ENCODE measurements around the gene MICAL2. TPM values are rescaled to one million over a fixed set of nuclear protein-coding genes. Genes with fewer than 3 reads are reported as not detected.

The MICAL2 gene
- polyA plus RNA-seq, 4 donors, result 15.9 to 41.1 (median 25.6) TPM

DNA sequence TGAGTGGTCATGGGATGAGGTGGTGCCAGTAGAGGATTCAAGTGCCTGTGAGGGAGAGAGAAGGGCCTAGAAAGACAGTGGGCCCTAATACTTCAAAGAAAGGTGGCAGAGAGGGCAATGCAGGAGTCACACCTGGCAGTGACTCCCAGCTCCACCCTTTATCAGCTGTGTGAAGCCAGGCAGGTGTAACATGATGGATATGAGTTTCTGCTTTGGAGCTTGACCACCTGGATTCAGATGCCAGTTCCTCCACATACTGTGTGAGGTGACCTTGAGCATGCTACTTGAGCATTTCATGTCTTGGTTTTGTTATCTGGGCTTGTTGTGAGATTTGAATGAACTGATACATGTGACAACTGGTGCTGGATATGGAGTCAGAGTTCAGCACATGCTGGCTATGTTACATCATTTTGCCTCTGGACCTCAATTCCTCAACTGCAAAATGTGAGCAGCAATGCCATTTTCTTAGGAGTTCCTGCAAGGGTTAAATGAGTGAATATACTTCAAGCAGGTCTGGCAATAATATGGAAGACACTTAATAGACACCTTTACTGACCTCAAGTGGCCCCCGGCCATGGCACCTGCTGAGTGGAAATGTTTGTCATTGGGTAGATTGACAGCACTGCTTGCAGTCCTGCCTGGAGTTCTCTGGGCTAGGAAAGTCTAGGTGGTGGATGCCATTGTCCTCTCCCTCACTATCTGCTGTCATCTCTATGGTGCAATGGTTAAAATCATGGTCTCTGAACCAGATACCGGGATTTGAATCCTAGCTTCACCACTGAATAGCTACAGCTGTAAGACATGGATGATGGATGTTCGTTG lies 83.3 kb downstream of the MICAL2 start:
- Histone ChIP-seq H3K4me3 (ENCODE audit: low read depth in 1 of 3, low read length in 3 of 3) (no peak overlapping the region), H3K4me1 (ENCODE audit: control insufficient read depth in 3 of 3, insufficient read depth in 2 of 3, low read depth in 1 of 3, low read length in 2 of 3) (peaks cover 0 to 4% (median 3%) of the 10 kb centered on the region in 3 donors), H3K27me3 (ENCODE audit: control insufficient read depth in 3 of 3, insufficient read depth in 3 of 3, low read length in 3 of 3) (no peaks in the 10 kb centered on the region), H3K9me3 (ENCODE audit: control insufficient read depth in 2 of 2, insufficient read depth in 1 of 2, low read depth in 1 of 2, low read length in 1 of 2) (no peaks in the 10 kb centered on the region), H3K27ac (ENCODE audit: low read depth in 1 of 3, low read length in 2 of 3) (no peak overlapping the region), H3K36me3 (ENCODE audit: control insufficient read depth in 3 of 3, insufficient read depth in 2 of 3, low read depth in 1 of 3, low read length in 3 of 3) (peaks cover 0 to 12% (median 6%) of the 10 kb centered on the region in 3 donors)
- DNase-seq, result no peak
- no peak for FAIRE-seq
- WGBS, 3 donors, result 93 to 99% (median 95%) methylated on average over 3 of the region's 3 CpGs

DNA sequence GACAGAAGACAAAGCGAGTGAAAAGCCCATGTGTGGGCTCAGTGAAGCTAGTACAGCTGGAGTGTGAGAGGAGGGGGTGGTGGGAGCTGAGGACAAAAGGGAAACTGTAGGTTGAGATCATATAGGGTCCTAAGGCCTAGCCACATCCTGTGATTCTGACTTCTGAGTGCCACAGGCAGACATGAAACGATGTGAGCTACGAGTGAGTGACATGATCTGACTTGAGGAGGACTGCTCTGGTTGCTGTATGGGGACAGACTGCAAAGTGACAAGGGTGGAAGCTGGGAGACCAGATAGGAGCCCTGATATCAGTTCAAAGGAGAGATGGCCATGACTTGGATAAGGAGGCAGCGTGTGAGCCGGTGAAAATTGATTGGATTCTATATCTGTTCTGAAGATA lies 85.4 kb downstream of the MICAL2 start:
- 72 to 86% (median 73%) methylated on average over 5 of the region's 5 CpGs for WGBS, 3 donors
- Histone ChIP-seq H3K36me3 (ENCODE audit: control insufficient read depth in 3 of 3, insufficient read depth in 2 of 3, low read depth in 1 of 3, low read length in 3 of 3) (peaks cover 0 to 10% (median 3%) of the 10 kb centered on the region in 3 donors), H3K27ac (ENCODE audit: low read depth in 1 of 3, low read length in 2 of 3) (peak overlapping the region in 2 of 3 donors; percentile 46 to 80), H3K27me3 (ENCODE audit: control insufficient read depth in 3 of 3, insufficient read depth in 3 of 3, low read length in 3 of 3) (no peaks in the 10 kb centered on the region), H3K4me3 (ENCODE audit: low read depth in 1 of 3, low read length in 3 of 3) (peak overlapping the region in 1 of 3 donors; percentile 17), H3K4me1 (ENCODE audit: control insufficient read depth in 3 of 3, insufficient read depth in 2 of 3, low read depth in 1 of 3, low read length in 2 of 3) (peaks cover 4 to 23% (median 4%) of the 10 kb centered on the region in 3 donors), H3K9me3 (ENCODE audit: control insufficient read depth in 2 of 2, insufficient read depth in 1 of 2, low read depth in 1 of 2, low read length in 1 of 2) (no peaks in the 10 kb centered on the region)
- DNase-seq (peak in 1 of 2 donors; percentile 45), FAIRE-seq (no peak)

DNA sequence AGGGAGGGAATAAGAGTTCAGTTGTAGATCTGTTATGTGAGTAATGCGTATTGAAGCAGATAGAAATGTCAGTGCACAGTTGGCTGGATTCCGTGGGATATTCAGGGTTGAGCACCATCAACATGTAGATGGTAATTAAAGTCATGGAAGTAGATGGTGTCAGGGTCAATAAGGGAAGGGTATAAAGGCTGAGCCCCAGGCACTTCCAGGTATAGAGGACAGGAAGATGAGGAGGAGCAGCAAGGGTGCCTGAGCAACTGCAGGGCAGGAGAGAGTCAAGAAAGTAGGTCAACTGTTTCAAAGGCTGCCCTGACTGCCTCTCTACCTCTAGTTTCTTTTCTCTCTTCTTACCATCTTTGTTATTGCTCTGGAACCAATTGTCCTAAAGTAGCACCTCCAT lies 85.9 kb downstream of the MICAL2 start:
- no peaks in the 10 kb centered on the region for H3K9me3 ChIP-seq (ENCODE audit: control insufficient read depth in 2 of 2, insufficient read depth in 1 of 2, low read depth in 1 of 2, low read length in 1 of 2)
- H3K4me1 ChIP-seq (ENCODE audit: control insufficient read depth in 3 of 3, insufficient read depth in 2 of 3, low read depth in 1 of 3, low read length in 2 of 3), result peaks cover 4 to 29% (median 5%) of the 10 kb centered on the region in 3 donors
- FAIRE-seq (no peak), DNase-seq (no peak)
- H3K27me3 ChIP-seq (ENCODE audit: control insufficient read depth in 3 of 3, insufficient read depth in 3 of 3, low read length in 3 of 3), result no peaks in the 10 kb centered on the region
- WGBS, 3 donors, result 69 to 92% (median 82%) methylated on average over 2 of the region's 2 CpGs
- peaks cover 0 to 10% (median 3%) of the 10 kb centered on the region in 3 donors for H3K36me3 ChIP-seq (ENCODE audit: control insufficient read depth in 3 of 3, insufficient read depth in 2 of 3, low read depth in 1 of 3, low read length in 3 of 3)
- peak overlapping the region in 1 of 3 donors; percentile 21 for H3K4me3 ChIP-seq (ENCODE audit: low read depth in 1 of 3, low read length in 3 of 3)
- peak overlapping the region in 2 of 3 donors; percentile 25 to 80 for H3K27ac ChIP-seq (ENCODE audit: low read depth in 1 of 3, low read length in 2 of 3)

GRCh38 chr11:12196872-12197271 lies 86.5 kb downstream of the MICAL2 start:
- Histone ChIP-seq H3K27ac (ENCODE audit: low read depth in 1 of 3, low read length in 2 of 3) (peak overlapping the region in 2 of 3 donors; percentile 25 to 80), H3K9me3 (ENCODE audit: control insufficient read depth in 2 of 2, insufficient read depth in 1 of 2, low read depth in 1 of 2, low read length in 1 of 2) (no peaks in the 10 kb centered on the region), H3K27me3 (ENCODE audit: control insufficient read depth in 3 of 3, insufficient read depth in 3 of 3, low read length in 3 of 3) (no peaks in the 10 kb centered on the region), H3K4me1 (ENCODE audit: control insufficient read depth in 3 of 3, insufficient read depth in 2 of 3, low read depth in 1 of 3, low read length in 2 of 3) (peaks cover 4 to 32% (median 5%) of the 10 kb centered on the region in 3 donors), H3K4me3 (ENCODE audit: low read depth in 1 of 3, low read length in 3 of 3) (peak overlapping the region in 1 of 3 donors; percentile 21), H3K36me3 (ENCODE audit: control insufficient read depth in 3 of 3, insufficient read depth in 2 of 3, low read depth in 1 of 3, low read length in 3 of 3) (peaks cover 0 to 10% (median 3%) of the 10 kb centered on the region in 3 donors)
- DNase-seq, result no peak
- no peak for FAIRE-seq

- Histone ChIP-seq H3K9me3 (ENCODE audit: control insufficient read depth in 2 of 2, insufficient read depth in 1 of 2, low read depth in 1 of 2, low read length in 1 of 2) (no peaks in the 10 kb centered on the region), H3K36me3 (ENCODE audit: control insufficient read depth in 3 of 3, insufficient read depth in 2 of 3, low read depth in 1 of 3, low read length in 3 of 3) (peaks cover 0 to 10% (median 3%) of the 10 kb centered on the region in 3 donors), H3K27me3 (ENCODE audit: control insufficient read depth in 3 of 3, insufficient read depth in 3 of 3, low read length in 3 of 3) (no peaks in the 10 kb centered on the region), H3K4me3 (ENCODE audit: low read depth in 1 of 3, low read length in 3 of 3) (no peak overlapping the region), H3K27ac (ENCODE audit: low read depth in 1 of 3, low read length in 2 of 3) (peak overlapping the region in 1 of 3 donors; percentile 11), H3K4me1 (ENCODE audit: control insufficient read depth in 3 of 3, insufficient read depth in 2 of 3, low read depth in 1 of 3, low read length in 2 of 3) (peaks cover 4 to 32% (median 5%) of the 10 kb centered on the region in 3 donors)
- 60 to 72% (median 61%) methylated on average over 8 of the region's 8 CpGs for WGBS, 3 donors
- DNase-seq, result peak in 1 of 2 donors; percentile 35
- no peak for FAIRE-seq
These were observed 88.1 kb downstream of the MICAL2 start for GRCh38 chr11:12198251-12199222.

DNA sequence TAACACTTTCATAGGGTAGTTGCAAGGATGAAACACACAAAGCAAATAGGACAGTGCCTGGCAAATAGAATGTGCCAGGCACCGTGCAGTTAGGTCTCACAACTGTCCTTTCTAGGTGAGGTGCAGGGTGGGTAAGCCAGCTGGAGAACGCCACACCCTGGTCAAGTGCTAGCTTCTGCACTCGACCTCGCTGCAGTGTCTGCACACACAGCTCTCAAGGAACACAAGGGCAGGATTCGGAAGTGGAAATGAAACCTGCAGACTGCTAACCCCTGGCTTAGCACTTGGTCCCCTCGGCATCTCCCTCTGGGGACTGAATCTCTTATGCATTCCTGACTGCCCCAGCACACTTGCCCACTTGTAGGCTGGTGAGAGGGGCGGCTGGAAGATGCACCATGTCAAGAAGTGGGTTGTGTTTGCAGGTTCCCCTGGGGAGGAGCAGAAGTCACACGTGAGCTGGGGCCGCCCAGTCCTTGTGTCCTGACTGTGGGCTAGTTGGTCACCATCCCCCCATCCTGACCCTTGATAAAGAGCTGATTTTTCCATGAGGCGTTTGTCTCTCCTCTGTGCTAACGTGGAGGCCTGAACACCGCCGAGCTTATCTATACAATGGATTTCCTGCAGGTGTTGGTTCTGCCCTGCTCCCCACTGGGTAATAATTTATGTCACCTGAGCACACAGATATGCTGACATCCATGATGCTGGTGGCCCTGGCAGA lies 89.0 kb downstream of the MICAL2 start:
- WGBS, 3 donors, result 24 to 58% (median 27%) methylated on average over 13 of the region's 13 CpGs
- H3K27ac ChIP-seq (ENCODE audit: low read depth in 1 of 3, low read length in 2 of 3), result peak overlapping the region in 2 of 3 donors; percentile 9 to 11
- FAIRE-seq (no peak), DNase-seq (peak; percentile 56 to 58)
- H3K36me3 ChIP-seq (ENCODE audit: control insufficient read depth in 3 of 3, insufficient read depth in 2 of 3, low read depth in 1 of 3, low read length in 3 of 3), result peaks cover 0 to 17% (median 4%) of the 10 kb centered on the region in 3 donors
- H3K4me1 ChIP-seq (ENCODE audit: control insufficient read depth in 3 of 3, insufficient read depth in 2 of 3, low read depth in 1 of 3, low read length in 2 of 3), result peaks cover 4 to 32% (median 5%) of the 10 kb centered on the region in 3 donors
- no peaks in the 10 kb centered on the region for H3K9me3 ChIP-seq (ENCODE audit: control insufficient read depth in 2 of 2, insufficient read depth in 1 of 2, low read depth in 1 of 2, low read length in 1 of 2)
- H3K4me3 ChIP-seq (ENCODE audit: low read depth in 1 of 3, low read length in 3 of 3), result no peak overlapping the region
- no peaks in the 10 kb centered on the region for H3K27me3 ChIP-seq (ENCODE audit: control insufficient read depth in 3 of 3, insufficient read depth in 3 of 3, low read length in 3 of 3)

DNA sequence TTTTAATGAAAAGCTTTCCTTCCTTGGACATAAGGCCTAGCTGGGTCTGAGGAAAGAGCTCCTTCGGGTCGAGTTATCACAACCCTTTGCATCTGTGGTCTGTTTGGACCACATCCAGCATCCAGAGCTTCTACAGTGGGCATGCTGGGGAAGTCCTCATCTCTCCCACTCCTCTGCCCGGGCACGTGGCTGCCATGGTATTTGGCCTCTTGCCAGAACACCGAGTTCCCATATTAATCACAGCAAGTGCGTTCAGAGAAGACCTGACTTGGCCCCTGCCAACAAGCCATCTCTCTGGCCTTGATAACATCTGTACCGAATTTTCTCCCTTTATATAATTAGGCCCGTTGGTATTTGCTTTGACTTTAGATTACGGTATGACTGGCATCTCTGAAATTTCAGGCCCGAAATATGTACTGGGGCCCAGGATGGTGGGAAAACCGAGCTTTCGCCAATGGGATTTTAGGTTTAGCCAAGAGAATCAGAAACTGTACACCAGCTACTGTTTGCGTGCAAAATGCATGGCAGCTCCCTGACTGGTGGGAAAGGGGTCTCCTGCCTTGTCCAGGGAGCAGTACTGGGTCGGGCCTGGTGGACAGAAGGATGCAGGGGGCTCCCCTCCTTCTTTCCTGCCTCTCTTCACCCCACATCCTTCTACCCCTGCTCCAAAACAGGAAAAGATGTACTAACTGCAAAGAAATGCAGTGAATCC lies 90.0 kb downstream of the MICAL2 start:
- 57 to 67% (median 63%) methylated on average over 14 of the region's 14 CpGs for WGBS, 3 donors
- FAIRE-seq (no peak), DNase-seq (no peak)
- Histone ChIP-seq H3K4me3 (ENCODE audit: low read depth in 1 of 3, low read length in 3 of 3) (no peak overlapping the region), H3K27me3 (ENCODE audit: control insufficient read depth in 3 of 3, insufficient read depth in 3 of 3, low read length in 3 of 3) (no peaks in the 10 kb centered on the region), H3K27ac (ENCODE audit: low read depth in 1 of 3, low read length in 2 of 3) (peak overlapping the region in 2 of 3 donors; percentile 11 to 28), H3K9me3 (ENCODE audit: control insufficient read depth in 2 of 2, insufficient read depth in 1 of 2, low read depth in 1 of 2, low read length in 1 of 2) (no peaks in the 10 kb centered on the region), H3K36me3 (ENCODE audit: control insufficient read depth in 3 of 3, insufficient read depth in 2 of 3, low read depth in 1 of 3, low read length in 3 of 3) (peaks cover 0 to 21% (median 6%) of the 10 kb centered on the region in 3 donors), H3K4me1 (ENCODE audit: control insufficient read depth in 3 of 3, insufficient read depth in 2 of 3, low read depth in 1 of 3, low read length in 2 of 3) (peaks cover 4 to 32% (median 5%) of the 10 kb centered on the region in 3 donors)
